T-helper 22 cell (primary cell): ENCODE measurements around the gene EMILIN3.

Source experiments
- DNase-seq: peaks from one replicate; pipeline ENCODE4 v3.0.0-alpha.2; 2020; ENCODE audit warnings: low read depth

Gene EMILIN3

GRCh38 chr20:41391587-41392001 is 25.0 kb upstream of the EMILIN3 start:
- no peak for DNase-seq

DNA sequence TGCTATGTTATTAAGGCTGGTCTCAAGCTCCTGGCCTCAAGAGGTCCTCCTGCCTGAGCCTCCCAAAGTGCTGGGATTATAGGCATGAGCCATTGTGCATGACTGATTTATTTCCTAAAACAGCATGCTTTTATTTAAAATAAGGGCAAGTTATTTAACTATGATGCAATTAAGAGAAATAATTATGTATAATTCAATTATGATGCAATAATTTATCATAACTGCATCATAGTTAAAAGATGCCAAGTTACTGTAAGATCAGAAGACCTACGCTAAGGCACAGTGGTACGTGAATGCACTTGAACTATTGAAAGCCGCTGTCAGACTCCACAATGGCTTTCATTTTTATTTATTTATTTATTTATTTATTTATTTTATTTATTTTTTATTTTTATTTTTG is 24.3 kb upstream of the EMILIN3 start:
- no peak for DNase-seq

DNA sequence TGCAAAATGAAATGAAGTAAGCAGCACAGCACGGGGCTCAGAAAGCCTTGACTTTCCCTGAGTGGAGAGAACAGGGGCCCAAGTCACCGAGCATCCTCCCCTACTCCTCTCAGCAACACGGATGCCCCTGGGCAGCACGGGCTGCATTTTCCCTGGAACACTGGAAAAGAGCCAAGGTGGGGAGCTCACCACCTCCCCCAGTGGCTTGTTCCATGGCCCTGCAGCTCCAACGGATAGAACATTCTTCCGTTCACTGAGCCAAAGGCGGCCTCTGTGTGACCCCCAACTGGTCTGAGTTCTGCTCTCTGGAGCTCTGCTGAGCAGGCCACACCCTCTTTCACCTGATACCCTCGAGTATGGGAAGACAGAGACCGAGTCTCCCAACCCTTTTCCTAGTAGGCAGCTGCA is 20.8 kb upstream of the EMILIN3 start:
- no peak for DNase-seq

GRCh38 chr20:41386502-41387427 is 20.1 kb upstream of the EMILIN3 start:
- DNase-seq = no peak

DNA sequence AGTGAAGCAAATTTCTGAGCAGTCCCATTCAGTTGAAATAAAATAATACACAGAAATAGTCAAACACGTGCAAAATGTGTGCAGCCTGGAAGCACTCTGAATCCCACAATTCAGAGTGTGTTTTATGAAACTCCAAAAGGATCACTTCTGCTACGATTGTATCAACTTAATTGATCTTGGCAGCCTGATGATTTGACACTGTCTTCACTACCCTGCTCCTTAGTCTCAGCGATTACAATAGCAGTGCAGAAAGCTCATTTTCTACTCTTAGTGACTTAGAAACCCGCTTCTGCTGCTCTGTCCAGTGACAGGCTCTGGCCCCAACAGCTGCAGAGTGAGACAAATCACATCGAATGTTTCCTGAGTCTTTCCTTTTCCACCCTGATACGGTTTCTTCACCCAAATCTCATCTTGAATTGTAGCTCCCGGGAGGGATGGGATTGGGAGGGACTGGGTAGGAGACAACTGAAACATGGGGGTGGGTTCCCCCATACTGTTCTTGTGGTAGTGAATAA is 16.2 kb upstream of the EMILIN3 start:
- DNase-seq = no peak

- DNase-seq = no peak
Observed at GRCh38 chr20:41380551-41381193, 14.1 kb upstream of the EMILIN3 start.

DNA sequence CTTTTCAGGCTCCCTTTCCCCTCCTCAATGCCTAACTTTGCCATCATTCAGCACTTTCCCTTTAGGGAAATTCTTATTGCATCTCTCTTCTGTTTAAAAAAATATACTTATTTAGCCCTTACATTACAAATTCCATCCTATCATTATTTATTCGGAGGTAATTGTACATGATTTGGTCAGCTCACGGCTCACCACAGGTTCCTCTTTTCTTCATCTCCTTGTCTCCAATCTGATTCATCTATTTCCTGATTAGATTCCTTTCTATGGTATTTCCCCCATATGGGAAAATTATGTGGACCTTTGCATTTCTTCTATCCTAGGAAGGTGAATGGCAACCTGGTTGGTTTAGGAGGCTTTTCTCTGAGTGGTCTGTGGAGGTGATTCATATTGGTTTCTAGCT is 12.9 kb upstream of the EMILIN3 start:
- DNase-seq = no peak

DNA sequence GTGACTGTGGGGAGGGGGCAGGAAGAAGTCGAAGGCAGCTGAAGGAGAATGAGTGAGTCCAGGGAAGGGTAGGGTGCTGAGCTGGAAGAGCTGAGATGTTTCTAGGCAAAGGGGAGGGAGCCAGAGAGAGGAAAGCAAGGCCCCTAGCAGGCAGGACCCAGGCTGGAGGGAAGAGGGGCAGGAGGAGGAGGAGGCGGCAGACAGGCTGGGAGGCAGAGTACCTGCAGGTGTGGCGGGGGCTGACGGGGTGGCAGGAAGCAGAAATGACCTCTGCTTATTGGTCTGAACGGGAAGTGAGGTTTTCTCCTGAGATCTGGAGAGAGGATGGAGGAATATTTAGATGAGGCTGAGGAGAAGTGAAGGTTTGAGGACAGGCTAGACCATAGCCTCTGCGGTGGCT is 10.7 kb upstream of the EMILIN3 start:
- no peak for DNase-seq

- DNase-seq = no peak
Observed at GRCh38 chr20:41376349-41376748, 9.7 kb upstream of the EMILIN3 start.

GRCh38 chr20:41375846-41376245 is 9.2 kb upstream of the EMILIN3 start:
- no peak for DNase-seq

DNA sequence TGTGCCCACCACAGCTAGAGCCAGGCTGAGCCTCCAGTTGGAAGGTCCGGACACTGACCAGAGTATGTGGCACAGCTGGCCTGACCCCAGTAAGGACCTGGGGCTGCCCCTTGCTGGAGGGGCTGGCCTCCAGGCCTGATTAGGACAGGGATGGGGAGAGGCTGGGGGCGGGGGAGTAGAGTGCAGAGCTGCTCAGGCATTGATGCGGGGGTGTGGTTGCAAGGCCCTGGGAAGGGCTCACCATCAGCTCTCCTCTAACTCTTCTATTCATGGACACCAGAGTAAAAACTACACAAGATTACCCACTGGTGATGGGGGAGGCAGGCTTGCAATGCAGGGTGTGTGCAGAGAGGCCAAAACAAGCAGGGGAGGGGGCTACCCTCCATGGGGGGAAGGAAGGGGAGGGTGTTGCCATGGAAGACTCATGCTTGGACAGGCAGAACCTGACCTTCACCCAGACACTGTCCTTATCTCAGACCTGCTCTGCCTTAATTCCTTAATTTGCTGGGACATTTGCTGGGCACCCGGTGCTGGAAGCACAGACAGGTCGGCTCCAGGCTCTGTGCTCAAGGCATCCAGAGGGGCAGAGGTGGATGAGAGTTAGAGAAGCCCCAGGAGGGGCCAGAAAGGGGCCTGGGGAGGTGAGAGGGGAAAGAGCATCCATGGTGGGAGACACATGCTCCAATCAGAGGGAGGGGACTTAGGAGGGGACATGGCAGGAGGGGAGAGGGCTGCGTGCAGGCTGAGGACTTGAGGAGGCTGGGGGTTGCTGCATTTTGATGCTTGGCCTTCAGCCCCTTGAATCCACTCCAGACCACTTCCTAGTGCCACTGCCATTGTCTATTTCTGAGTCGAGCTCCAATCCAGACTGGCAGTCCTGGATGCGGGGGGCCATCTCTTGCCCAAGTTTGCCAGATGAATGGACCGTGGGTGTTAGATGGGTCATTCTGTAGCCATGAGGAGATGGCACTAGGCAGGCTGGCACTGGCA is 7.6 kb upstream of the EMILIN3 start:
- DNase-seq = no peak

GRCh38 chr20:41373251-41373783 is 6.7 kb upstream of the EMILIN3 start:
- no peak for DNase-seq

DNA sequence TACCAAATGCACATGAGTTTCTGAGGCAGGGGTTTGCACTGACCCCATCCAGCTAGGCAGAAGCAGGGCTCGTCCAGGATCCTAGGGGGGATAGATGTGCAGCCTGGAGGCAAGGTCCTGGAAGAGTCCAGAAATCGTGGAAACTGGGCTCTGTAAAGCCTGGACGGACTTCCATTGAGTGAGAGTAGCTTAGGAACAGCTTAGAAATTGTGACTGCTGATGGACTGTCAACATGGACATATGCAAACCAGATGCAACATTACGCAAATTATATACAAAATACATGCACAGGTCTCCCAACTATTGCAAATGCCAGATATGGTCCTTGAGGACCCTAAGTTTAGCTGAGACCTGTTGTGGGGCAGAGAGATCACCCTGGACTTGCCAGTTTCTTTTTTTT is 4.8 kb upstream of the EMILIN3 start:
- DNase-seq = no peak

GRCh38 chr20:41370176-41370575 is 3.6 kb upstream of the EMILIN3 start:
- DNase-seq = no peak

DNA sequence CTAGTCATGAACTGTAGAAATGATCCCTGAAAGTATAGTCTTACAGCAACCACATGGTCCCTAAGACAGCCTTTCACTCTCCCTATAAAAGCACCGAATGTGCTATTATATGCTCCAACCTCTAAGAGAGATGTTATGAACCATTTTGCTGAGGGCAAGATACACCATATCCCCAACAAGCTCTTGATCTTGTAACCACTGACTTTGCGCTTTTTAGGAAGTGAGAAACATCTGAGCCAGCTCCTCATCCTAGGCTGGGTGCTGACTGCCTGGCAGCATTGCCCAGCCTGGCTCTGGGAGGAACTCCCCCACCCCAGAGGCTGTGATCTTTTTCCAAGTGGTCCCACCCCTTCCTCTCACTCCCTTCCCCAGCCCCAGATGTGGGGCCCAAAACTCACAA is 3.1 kb upstream of the EMILIN3 start:
- DNase-seq = no peak

- DNase-seq = no peak
Observed at GRCh38 chr20:41367956-41368355, 1.3 kb upstream of the EMILIN3 start.

GRCh38 chr20:41367393-41367695 is 726 bp upstream of the EMILIN3 start:
- no peak for DNase-seq

- DNase-seq = no peak
Observed at GRCh38 chr20:41365777-41366545, 657 bp downstream of the EMILIN3 start.

- DNase-seq = no peak
Observed at GRCh38 chr20:41364967-41365765, 1.5 kb downstream of the EMILIN3 start.

- no peak for DNase-seq
Observed at GRCh38 chr20:41364236-41364855, 2.3 kb downstream of the EMILIN3 start.
